Endodermal cell (in vitro differentiated cells): ENCODE measurements around the gene MAP3K3. TPM values are rescaled to one million over a fixed set of nuclear protein-coding genes. Genes with fewer than 3 reads are reported as not detected.

Experiments used
- DNase-seq: peaks from one replicate; pipeline ENCODE4 v3.0.0-alpha.2; 2017
- H3K27ac ChIP-seq: 2 replicates; pipeline ENCODE4 v1.5.1; 2013; ENCODE audit warnings: mild to moderate bottlenecking, low read depth, low read length, moderate library complexity
- H3K27me3 ChIP-seq: 2 replicates; pipeline ENCODE4 v1.6.1; 2013; ENCODE audit warnings: mild to moderate bottlenecking, low read length, moderate library complexity; ENCODE audit not compliant: insufficient read depth, control insufficient read depth, poor library complexity, severe bottlenecking
- H3K36me3 ChIP-seq: 2 replicates; pipeline ENCODE4 v1.7.0; 2013; ENCODE audit warnings: mild to moderate bottlenecking, low read length, moderate library complexity; ENCODE audit not compliant: control insufficient read depth, insufficient read depth
- H3K4me1 ChIP-seq: one replicate; pipeline ENCODE4 v1.7.0; 2013; ENCODE audit warnings: low read length; ENCODE audit not compliant: control insufficient read depth, insufficient read depth
- H3K4me3 ChIP-seq: 2 replicates; pipeline ENCODE4 v1.5.1; 2013; ENCODE audit warnings: mild to moderate bottlenecking, low read length, moderate library complexity
- H3K9ac ChIP-seq: 2 replicates; pipeline ENCODE4 v1.6.1; 2013; ENCODE audit warnings: mild to moderate bottlenecking, low read length, moderate library complexity; ENCODE audit not compliant: poor library complexity, severe bottlenecking; ENCODE audit errors: extremely low read depth
- H3K9me3 ChIP-seq: 2 replicates; pipeline ENCODE4 v1.6.1; 2013; ENCODE audit warnings: mild to moderate bottlenecking, low read length, moderate library complexity; ENCODE audit not compliant: control insufficient read depth
- H3K27ac Mint-ChIP-seq: 2 replicates; pipeline ENCODE4 v1.8.0; 2020; ENCODE audit warnings: mixed read lengths
- H3K27me3 Mint-ChIP-seq: 2 replicates; pipeline ENCODE4 v1.8.0; 2021; ENCODE audit warnings: mild to moderate bottlenecking, mixed read lengths; ENCODE audit not compliant: insufficient read depth
- H3K36me3 Mint-ChIP-seq: 2 replicates; pipeline ENCODE4 v1.8.0; 2020; ENCODE audit warnings: low read depth, mixed read lengths
- H3K4me1 Mint-ChIP-seq: 2 replicates; pipeline ENCODE4 v1.8.0; 2020; ENCODE audit warnings: mixed read lengths
- H3K4me3 Mint-ChIP-seq: 2 replicates; pipeline ENCODE4 v1.8.0; 2020; ENCODE audit warnings: mild to moderate bottlenecking, moderate library complexity, mixed read lengths
- H3K9me3 Mint-ChIP-seq: 2 replicates; pipeline ENCODE4 v1.8.0; 2020; ENCODE audit warnings: mild to moderate bottlenecking, mixed read lengths
- CTCF ChIP-seq: fragments of 200-600 bp; sonication (generic); conservative IDR thresholded peaks from 2 replicates; pipeline ENCODE4 v1.5.0; 2021; ENCODE audit warnings: antibody characterized with exemption, mild to moderate bottlenecking
- WGBS, 2 experiments: methylation state at CpG; one replicate each; pipeline versions ENCODE4 v1.1.5 to v1.1.7; 2013; ENCODE audit warnings: missing lambda C conversion rate in 2 of 2, mixed read lengths in 1 of 2; ENCODE audit not compliant: insufficient coverage in 1 of 2, insufficient read length in 1 of 2; 5-methylcytosine and 5-hydroxymethylcytosine counted together
- total RNA-seq, 2 donors: library from RNA; stranded (reverse); fragmentation: NEBNext Ultra II Directional in 1 of 2; extraction: Animal tissue kit (Norgen Biotek cat#: 25700) in 1 of 2; gene quantifications; 2 replicates in 1 of 2; 3 replicates in 1 of 2; pipeline ENCODE4 v1.2.1, GENCODE V29; 2021

MAP3K3 gene
- total RNA-seq, 2 donors from 2014 or later = 19.9 to 23.3 TPM

- no peak overlapping the region for H3K4me3 ChIP-seq
- H3K27ac Mint-ChIP-seq = no peak overlapping the region
- WGBS, 2 experiments = 89% methylated on average over 1 of the region's 1 CpG; no CpG with 5 or more reads in 1 of the 2 experiments
Measured at GRCh38 chr17:63624531-63624880, 2.3 kb downstream of the MAP3K3 start.

GRCh38 chr17:63626551-63627180, 4.4 kb downstream of the MAP3K3 start:
- DNase-seq = no peak
- TF ChIP-seq CTCF = no peak
- Histone ChIP-seq H3K4me1 (peaks cover 9% of the 10 kb centered on the region), H3K9me3 (no peaks in the 10 kb centered on the region), H3K27ac (no peak overlapping the region), H3K4me3 (no peak overlapping the region), H3K36me3 (no peaks in the 10 kb centered on the region), H3K9ac (no peak overlapping the region), H3K27me3 (no peaks in the 10 kb centered on the region)
- no peaks in the 10 kb centered on the region for H3K36me3 Mint-ChIP-seq
- no peak overlapping the region for H3K27ac Mint-ChIP-seq
- peaks cover 32% of the 10 kb centered on the region for H3K4me1 Mint-ChIP-seq
- H3K27me3 Mint-ChIP-seq = no peaks in the 10 kb centered on the region
- no peaks in the 10 kb centered on the region for H3K9me3 Mint-ChIP-seq
- H3K4me3 Mint-ChIP-seq = no peak overlapping the region
- 92 to 100% methylated on average over 1 to 4 of the region's 4 CpGs for WGBS, 2 experiments

More at GRCh38 chr17:63624531-63624880, 2.3 kb downstream of the MAP3K3 start:
- H3K9me3 ChIP-seq = no peaks in the 10 kb centered on the region
- H3K36me3 ChIP-seq = no peaks in the 10 kb centered on the region
- no peak overlapping the region for H3K9ac ChIP-seq
- no peaks in the 10 kb centered on the region for H3K36me3 Mint-ChIP-seq
- TF ChIP-seq CTCF = no peak
- no peaks in the 10 kb centered on the region for H3K27me3 Mint-ChIP-seq
- H3K27me3 ChIP-seq = no peaks in the 10 kb centered on the region
- no peak overlapping the region for H3K4me3 Mint-ChIP-seq
- DNase-seq = no peak
- H3K4me1 Mint-ChIP-seq = peaks cover 30% of the 10 kb centered on the region
- H3K27ac ChIP-seq = no peak overlapping the region
- no peaks in the 10 kb centered on the region for H3K9me3 Mint-ChIP-seq
- peaks cover 4% of the 10 kb centered on the region for H3K4me1 ChIP-seq

- Mint-ChIP-seq H3K27ac (no peak overlapping the region), H3K4me3 (no peak overlapping the region), H3K4me1 (peaks cover 42% of the 10 kb centered on the region), H3K9me3 (no peaks in the 10 kb centered on the region), H3K36me3 (no peaks in the 10 kb centered on the region), H3K27me3 (no peaks in the 10 kb centered on the region)
- no peak overlapping the region for H3K4me3 ChIP-seq
- no peaks in the 10 kb centered on the region for H3K27me3 ChIP-seq
- no peak overlapping the region for H3K9ac ChIP-seq
- H3K36me3 ChIP-seq = peaks cover 2% of the 10 kb centered on the region
- TF ChIP-seq CTCF = no peak
- no peaks in the 10 kb centered on the region for H3K9me3 ChIP-seq
- H3K27ac ChIP-seq = no peak overlapping the region
- peaks cover 12% of the 10 kb centered on the region for H3K4me1 ChIP-seq
- WGBS, 2 experiments = 93% methylated on average over 1 of the region's 1 CpG; no CpG with 5 or more reads in 1 of the 2 experiments
- no peak for DNase-seq
Measured at GRCh38 chr17:63629627-63630026, 7.4 kb downstream of the MAP3K3 start.
